SK-N-SH (cell line): ENCODE data around the gene COL2A1. TPM values are rescaled to one million over a fixed set of nuclear protein-coding genes. Genes with fewer than 3 reads are reported as not detected.

ENCODE experiments used
- CTCF ChIA-PET: fragments of 300-600, 350-600 bp; formaldehyde crosslinking; extraction: SDS; loops from one replicate; lab custom pipeline; 2021; lab: Yijun Ruan, JAX
- POLR2A ChIA-PET: fragments of 350-600 bp; sonication (Branson Sonifier 250); formaldehyde crosslinking; extraction: SDS; loops from one replicate; lab custom pipeline; 2020; ENCODE audit warnings: antibody characterized with exemption, inconsistent platforms; lab: Yijun Ruan, JAX
- DNase-seq: peaks from one replicate; pipeline ENCODE4 v3.0.0; 2012
- H2AFZ ChIP-seq: fragments of 200-600 bp; sonication (generic); 2 replicates; pipeline ENCODE4 v1.8.1; 2016; ENCODE audit warnings: antibody characterized with exemption, mild to moderate bottlenecking, low read depth
- H3F3A ChIP-seq: fragments of 200-600 bp; sonication (generic); replicated peaks from 2 replicates; pipeline ENCODE3; 2016; ENCODE audit warnings: antibody characterized with exemption, mild to moderate bottlenecking; ENCODE audit not compliant: insufficient read depth
- H3K27ac ChIP-seq, 2 experiments: fragments of 200-500 bp in 1 of 2; fragments of 200-600 bp in 1 of 2; sonication (Bioruptor generic) in 1 of 2; sonication (generic), shearing (Covaris generic) in 1 of 2; 2 replicates each; pipeline versions ENCODE4 v1.5.1 to v1.6.1; 2014 to 2016; ENCODE audit warnings: low read depth in 2 of 2, inconsistent platforms in 1 of 2, low read length in 1 of 2, mild to moderate bottlenecking in 1 of 2, mixed read lengths in 1 of 2
- H3K27me3 ChIP-seq: fragments of 200-600 bp; sonication (generic), shearing (Covaris generic); 2 replicates; pipeline ENCODE4 v1.6.1; 2016; ENCODE audit warnings: mixed run types; ENCODE audit not compliant: insufficient read depth
- H3K36me3 ChIP-seq, 2 experiments: fragments of 200-500 bp in 1 of 2; fragments of 200-600 bp in 1 of 2; sonication (Bioruptor generic) in 1 of 2; sonication (generic) in 1 of 2; replicated peaks in 1 of 2; 2 replicates each; pipeline versions ENCODE3 to v1.5.1; 2014 to 2016; ENCODE audit warnings: low read length in 1 of 2, mild to moderate bottlenecking in 1 of 2; ENCODE audit not compliant: insufficient read depth in 2 of 2, control insufficient read depth in 1 of 2
- H3K4me1 ChIP-seq, 2 experiments: fragments of 200-500 bp in 1 of 2; fragments of 200-600 bp in 1 of 2; sonication (Bioruptor generic) in 1 of 2; sonication (generic), shearing (Covaris generic) in 1 of 2; 2 replicates each; pipeline versions ENCODE4 v1.5.1 to v1.6.1; 2014 to 2016; ENCODE audit warnings: low read depth in 1 of 2, low read length in 1 of 2, mixed run types in 1 of 2; ENCODE audit not compliant: insufficient read depth in 2 of 2, control insufficient read depth in 1 of 2
- H3K4me2 ChIP-seq: fragments of 200-600 bp; sonication (generic), shearing (Covaris generic); 2 replicates; pipeline ENCODE4 v1.6.1; 2017; ENCODE audit warnings: mixed run types
- H3K4me3 ChIP-seq, 2 experiments: fragments of 200-500 bp in 1 of 2; fragments of 200-600 bp in 1 of 2; sonication (Bioruptor generic) in 1 of 2; sonication (generic), shearing (Covaris generic) in 1 of 2; 2 replicates each; pipeline versions ENCODE4 v1.5.1 to v1.8.1; 2014 to 2016; ENCODE audit warnings: low read depth in 2 of 2, inconsistent platforms in 1 of 2, low read length in 1 of 2, mild to moderate bottlenecking in 1 of 2, mixed read lengths in 1 of 2, moderate library complexity in 1 of 2
- H3K79me2 ChIP-seq: fragments of 200-600 bp; sonication (generic); 2 replicates; pipeline ENCODE4 v1.8.1; 2017; ENCODE audit warnings: mild to moderate bottlenecking; ENCODE audit not compliant: insufficient read depth
- H3K9ac ChIP-seq: fragments of 200-600 bp; sonication (generic); 2 replicates; pipeline ENCODE4 v1.6.1; 2017; ENCODE audit warnings: mixed run types
- H3K9me2 ChIP-seq: fragments of 200-600 bp; sonication (generic); 2 replicates; pipeline ENCODE4 v1.6.1; 2017; ENCODE audit warnings: mixed run types
- H3K9me3 ChIP-seq: fragments of 200-600 bp; sonication (generic); 2 replicates; pipeline ENCODE4 v1.6.1; 2017; ENCODE audit warnings: mixed run types, mild to moderate bottlenecking, moderate library complexity
- H4K20me1 ChIP-seq: fragments of 200-600 bp; sonication (generic); 2 replicates; pipeline ENCODE4 v1.6.1; 2017; ENCODE audit warnings: mild to moderate bottlenecking, mixed run types; ENCODE audit not compliant: insufficient read depth
- CHD2 ChIP-seq: fragments of 150-350 bp; IDR thresholded peaks from 2 replicates; pipeline ENCODE4 v1.6.1; 2018; ENCODE audit warnings: low read length; ENCODE audit not compliant: partially characterized antibody
- ELF1 ChIP-seq: IDR thresholded peaks from 2 replicates; pipeline ENCODE4 v1.4.0; 2012
- EP300 ChIP-seq, 2 experiments: IDR thresholded peaks; 2 replicates each; pipeline versions ENCODE4 v1.4.0 to v1.6.1; 2012; ENCODE audit warnings: borderline replicate concordance in 1 of 2, low read depth in 1 of 2, low read length in 1 of 2
- EZH2phosphoT487 ChIP-seq: fragments of 200-600 bp; sonication (generic); IDR thresholded peaks from 2 replicates; pipeline ENCODE4 v1.6.1; 2017; ENCODE audit warnings: low read depth, mixed run types, mild to moderate bottlenecking, antibody characterized with exemption, moderate library complexity, borderline replicate concordance
- FOXJ3 ChIP-seq: sonication (generic); formaldehyde crosslinking; IDR thresholded peaks from 2 replicates; pipeline ENCODE4 v1.5.1; 2020; ENCODE audit warnings: mild to moderate bottlenecking, missing genetic modification reagents
- GATA2 ChIP-seq: sonication (generic); formaldehyde crosslinking; IDR thresholded peaks from 2 replicates; pipeline ENCODE4 v1.5.0; 2020; ENCODE audit warnings: mild to moderate bottlenecking, missing genetic modification reagents
- IRF3 ChIP-seq: fragments of 150-350 bp; IDR thresholded peaks from 2 replicates; pipeline ENCODE4 v1.6.1; 2016; ENCODE audit warnings: mild to moderate bottlenecking, low read depth, low read length
- JUND ChIP-seq: IDR thresholded peaks from 2 replicates; pipeline ENCODE4 v1.4.0; 2012
- NRF1 ChIP-seq: IDR thresholded peaks from 2 replicates; pipeline ENCODE4 v1.6.1; 2012; ENCODE audit warnings: low read depth, mild to moderate bottlenecking, low read length
- PBX3 ChIP-seq: IDR thresholded peaks from 2 replicates; pipeline ENCODE4; 2012
- POLR2AphosphoS5 ChIP-seq: IDR thresholded peaks from 2 replicates; pipeline ENCODE4 v1.6.1; 2012; ENCODE audit warnings: low read depth, low read length
- RAD21 ChIP-seq: IDR thresholded peaks from 2 replicates; pipeline ENCODE4 v1.6.1; 2012; ENCODE audit warnings: mild to moderate bottlenecking, low read length
- REST ChIP-seq: IDR thresholded peaks from 2 replicates; pipeline ENCODE4 v1.6.1; 2012; ENCODE audit warnings: mild to moderate bottlenecking, low read depth, low read length, moderate library complexity
- RFX5 ChIP-seq: IDR thresholded peaks from 2 replicates; pipeline ENCODE4 v1.6.1; 2012; ENCODE audit warnings: mild to moderate bottlenecking, improper control_type of control experiment, low read length
- RXRA ChIP-seq: IDR thresholded peaks from 2 replicates; pipeline ENCODE4 v1.4.0; 2012; ENCODE audit warnings: low read depth, mild to moderate bottlenecking, borderline replicate concordance
- TCF12 ChIP-seq: IDR thresholded peaks from 2 replicates; pipeline ENCODE4 v1.4.0; 2012
- TEAD4 ChIP-seq: IDR thresholded peaks from 2 replicates; pipeline ENCODE4 v1.4.0; 2012; ENCODE audit warnings: mild to moderate bottlenecking, borderline replicate concordance; ENCODE audit not compliant: insufficient read depth
- YY1 ChIP-seq: IDR thresholded peaks from 2 replicates; pipeline ENCODE4 v1.4.0; 2012; ENCODE audit warnings: low read depth, mild to moderate bottlenecking
- WGBS: methylation state at CpG from one replicate; pipeline ENCODE4 v1.1.6; 2017; ENCODE audit warnings: low lambda C conversion rate; 5-methylcytosine and 5-hydroxymethylcytosine counted together
- polyA plus RNA-seq, 3 experiments: library from polyadenylated mRNA; depleted of rRNA; stranded (reverse); fragments of >200 nt; gene quantifications; 2 replicates each; pipeline ENCODE4 v1.2.3, GENCODE V29; 2012

COL2A1 gene
- polyA plus RNA-seq, 1 of the 3 experiments (the other 2 are of a cell fraction), result 0.02 TPM

- WGBS, result 56% methylated on average over 14 of the region's 15 CpGs
- Histone ChIP-seq H3K36me3 (no peaks in the 10 kb centered on the region), H3K79me2 (no peaks in the 10 kb centered on the region), H3K9me3 (no peaks in the 10 kb centered on the region), H3K4me3 (no peak overlapping the region), H3K4me2 (0 out of 2 replicates have a peak overlapping the region, but pooled peaks have one; percentile 19), H3K27ac (no peak overlapping the region), H4K20me1 (no peaks in the 10 kb centered on the region), H3K27me3 (no peaks in the 10 kb centered on the region; the same call in 1 of the 2 replicates), H3F3A (no peaks in the 10 kb centered on the region), H3K9me2 (no peaks in the 10 kb centered on the region), H2AFZ (no peak overlapping the region), H3K9ac (no peak overlapping the region), H3K4me1 (peaks cover 0 to 43% of the 10 kb centered on the region in 2 experiments; a peak in 2 of 4 replicates)
- TF ChIP-seq CHD2 (no peak), RAD21 (no peak), IRF3 (no peak), JUND (no peak), NRF1 (no peak), FOXJ3 (CRISPR knock-in tag) (no peak), ELF1 (no peak), RXRA (no peak), EZH2phosphoT487 (no peak), TEAD4 (no peak), GATA2 (no peak), EP300 (IDR thresholded peaks at IDR 0.05; ENCODE audit: borderline replicate concordance in 1 of 2, low read depth in 1 of 2, low read length in 1 of 2) (no peak), RFX5 (no peak), REST (no peak), POLR2AphosphoS5 (no peak), PBX3 (no peak), YY1 (no peak), TCF12 (no peak)
- POLR2A ChIA-PET, result no interaction called here
- DNase-seq, result no peak
- CTCF ChIA-PET, result interaction anchor here (0.8 kb wide), 1 partner anchor 36 kb away, joined by 3 read pairs; no protein-coding TSS in a partner anchor
Observed at GRCh38 chr12:47988073-47989022, 15.9 kb downstream of the COL2A1 start.
